HepG2 (cell line): ENCODE results near the gene INSR. TPM values are rescaled to one million over a fixed set of nuclear protein-coding genes. Genes with fewer than 3 reads are reported as not detected.
A peak's percentile ranks its signal among the peaks of the same experiment; 100 is the strongest.

ENCODE experiments used
- CHD2 ChIP-seq: IDR thresholded peaks from 2 replicates; pipeline ENCODE4 v1.6.1; 2011; ENCODE audit warnings: low read depth, low read length, improper control_type of control experiment
- FOXO1 ChIP-seq: sonication (generic); formaldehyde crosslinking; IDR thresholded peaks from 2 replicates; pipeline ENCODE4 v1.4.0; 2020; ENCODE audit warnings: missing genetic modification reagents
- FUBP1 ChIP-seq: sonication (generic); formaldehyde crosslinking; IDR thresholded peaks from 2 replicates; pipeline ENCODE4 v1.5.1; 2020; ENCODE audit warnings: missing genetic modification reagents, mild to moderate bottlenecking, borderline replicate concordance
- HHEX ChIP-seq: IDR thresholded peaks from 2 replicates; pipeline ENCODE4 v1.6.1; 2016; ENCODE audit warnings: control low read depth
- HIVEP1 ChIP-seq: sonication (generic); formaldehyde crosslinking; IDR thresholded peaks from 2 replicates; pipeline ENCODE4 v1.4.0; 2020; ENCODE audit warnings: mild to moderate bottlenecking, missing genetic modification reagents
- HOXA5 ChIP-seq: sonication (generic); formaldehyde crosslinking; IDR thresholded peaks from 2 replicates; pipeline ENCODE4 v1.4.0; 2020; ENCODE audit warnings: missing genetic modification reagents
- KDM5B ChIP-seq: sonication (generic); formaldehyde crosslinking; IDR thresholded peaks from 2 replicates; pipeline ENCODE4 v1.4.0; 2020; ENCODE audit warnings: missing genetic modification reagents, mild to moderate bottlenecking, borderline replicate concordance
- MIXL1 ChIP-seq: IDR thresholded peaks from 2 replicates; pipeline ENCODE4 v1.6.1; 2016
- NCOR1 ChIP-seq: fragments of 200-600 bp; sonication (generic); IDR thresholded peaks from 2 replicates; pipeline ENCODE4 v1.7.0; 2017; ENCODE audit warnings: antibody characterized with exemption, low read length, borderline replicate concordance
- NR1H2 ChIP-seq: sonication (generic); formaldehyde crosslinking; IDR thresholded peaks from 2 replicates; pipeline ENCODE4 v1.8.1; 2022; ENCODE audit warnings: low read depth, missing genetic modification reagents, borderline replicate concordance
- RXRB ChIP-seq: IDR thresholded peaks from 2 replicates; pipeline ENCODE4 v1.6.1; 2016; ENCODE audit warnings: borderline replicate concordance, missing genetic modification reagents, missing compliant biosample characterization
- SMARCC2 ChIP-seq: fragments of 450-650 bp; IDR thresholded peaks from 2 replicates; pipeline ENCODE4 v1.6.1; 2017; ENCODE audit warnings: antibody characterized with exemption, mild to moderate bottlenecking
- USF2 ChIP-seq, 2 experiments: sonication (generic) in 1 of 2; formaldehyde crosslinking in 1 of 2; IDR thresholded peaks; 2 replicates each; pipeline versions ENCODE4 v1.5.1 to v1.6.1; 2011 to 2020; ENCODE audit warnings: borderline replicate concordance in 1 of 2, low read depth in 1 of 2, low read length in 1 of 2, mild to moderate bottlenecking in 1 of 2, missing genetic modification reagents in 1 of 2, moderate library complexity in 1 of 2
- ZFP36L1 ChIP-seq: sonication (generic); formaldehyde crosslinking; IDR thresholded peaks from 2 replicates; pipeline ENCODE4 v1.8.0; 2022; ENCODE audit warnings: mild to moderate bottlenecking, missing genetic modification reagents, moderate library complexity
- ZNF580 ChIP-seq: IDR thresholded peaks from 2 replicates; pipeline ENCODE4 v1.6.1; 2016; ENCODE audit warnings: low read depth, borderline replicate concordance
- ZNF747 ChIP-seq: sonication (generic); formaldehyde crosslinking; IDR thresholded peaks from 2 replicates; pipeline ENCODE4 v1.8.1; 2023; ENCODE audit warnings: missing genetic modification reagents, mild to moderate bottlenecking, borderline replicate concordance
- ZNF800 ChIP-seq: sonication (generic); formaldehyde crosslinking; IDR thresholded peaks from 2 replicates; pipeline ENCODE4 v1.4.0; 2020; ENCODE audit warnings: missing genetic modification reagents
- ZNF891 ChIP-seq: sonication (generic); formaldehyde crosslinking; IDR thresholded peaks from 2 replicates; pipeline ENCODE4 v1.5.0; 2020; ENCODE audit warnings: mild to moderate bottlenecking, missing genetic modification reagents
- polyA plus RNA-seq, 8 experiments: library from polyadenylated mRNA; depleted of rRNA in 3 of 8; stranded (reverse) in 7 of 8; unstranded in 1 of 8; fragments of >200 nt; fragmentation: Illumina TruSeq in 4 of 8; extraction: Trizol in 4 of 8; gene quantifications; 2 replicates each; pipeline versions ENCODE4 v1.2.1 to v1.2.3, GENCODE V29; 2011 to 2016; ENCODE audit warnings: low read depth in 4 of 8, missing spikeins in 1 of 8, mixed read lengths in 1 of 8; ENCODE audit not compliant: insufficient read depth in 1 of 8
- total RNA-seq, 5 experiments: library from RNA; depleted of rRNA; stranded (reverse); fragments of >200 nt; fragmentation: Illumina TruSeq; extraction: Trizol; gene quantifications; 2 replicates each; pipeline ENCODE4 v1.2.3, GENCODE V29; 2016; ENCODE audit warnings: low read depth in 1 of 5

The INSR gene
- total and polyA plus RNA-seq, 2 of the 13 experiments (the other 11 are each of a cell fraction or from before 2014, with no cell fraction given): 24.2 to 29.8 TPM

- peak; percentile 63; the same call in 1 of the 2 replicates for TF ChIP-seq ZNF800 (CRISPR knock-in tag)
- no peak for TF ChIP-seq USF2 (IDR thresholded peaks at IDR 0.05; ENCODE audit: low read depth, low read length)
- no peak for TF ChIP-seq USF2 (CRISPR knock-in tag; IDR thresholded peaks at IDR 0.05; ENCODE audit: borderline replicate concordance)
- TF ChIP-seq KDM5B: peak; percentile 14; the same call in 1 of the 2 replicates
- no peak for TF ChIP-seq FUBP1
- TF ChIP-seq CHD2: no peak
- 0 out of 2 replicates have a peak, but pooled peaks have one; percentile 12 for TF ChIP-seq FOXO1 (CRISPR knock-in tag)
- TF ChIP-seq SMARCC2: no peak
- peak; percentile 68; the same call in 1 of the 2 replicates for TF ChIP-seq HOXA5 (CRISPR knock-in tag)
- TF ChIP-seq ZNF580 (CRISPR knock-in tag): no peak; the same call in 1 of the 2 replicates
- TF ChIP-seq ZNF747 (CRISPR knock-in tag): no peak
- TF ChIP-seq RXRB (CRISPR knock-in tag): peak; percentile 20; the same call in 1 of the 2 replicates
- no peak for TF ChIP-seq HHEX (CRISPR knock-in tag)
- TF ChIP-seq NR1H2 (CRISPR knock-in tag): no peak
- 0 out of 2 replicates have a peak, but pooled peaks have one; percentile 27 for TF ChIP-seq HIVEP1 (CRISPR knock-in tag)
- no peak for TF ChIP-seq MIXL1 (CRISPR knock-in tag)
- TF ChIP-seq NCOR1: no peak
- 0 out of 2 replicates have a peak, but pooled peaks have one; percentile 31 for TF ChIP-seq ZNF891 (CRISPR knock-in tag)
- TF ChIP-seq ZFP36L1 (CRISPR knock-in tag): no peak
These were observed 96.2 kb downstream of the INSR start (continued) for GRCh38 chr19:7197760-7198696.
